OCI-LY1 (cell line): ENCODE measurements around the gene HPSE2.

Source experiments
- H2AFZ ChIP-seq: fragments of 200-600 bp; sonication (generic), shearing (Covaris generic); 2 replicates; pipeline ENCODE4 v1.6.0; 2014; ENCODE audit warnings: antibody characterized with exemption, mild to moderate bottlenecking, low read length
- H3F3A ChIP-seq: fragments of 200-600 bp; sonication (generic), shearing (Covaris generic); 2 replicates; pipeline ENCODE4 v1.6.0; 2014; ENCODE audit warnings: mild to moderate bottlenecking, antibody characterized with exemption, low read length, moderate library complexity; ENCODE audit not compliant: insufficient read depth
- H3K27ac ChIP-seq: fragments of 200-600 bp; sonication (generic); 2 replicates; pipeline ENCODE4 v1.5.1; 2014; ENCODE audit warnings: low read length, mixed run types, mild to moderate bottlenecking, low read depth; ENCODE audit not compliant: poor library complexity, severe bottlenecking
- H3K27me3 ChIP-seq: fragments of 200-600 bp; sonication (generic); 2 replicates; pipeline ENCODE4 v1.6.0; 2014; ENCODE audit warnings: antibody characterized with exemption, mild to moderate bottlenecking, low read length, moderate library complexity; ENCODE audit not compliant: insufficient read depth
- H3K36me3 ChIP-seq: fragments of 200-600 bp; sonication (generic); 2 replicates; pipeline ENCODE4 v1.6.1; 2014; ENCODE audit warnings: mild to moderate bottlenecking, antibody characterized with exemption, low read length, moderate library complexity, mixed read lengths; ENCODE audit not compliant: insufficient read depth
- H3K4me1 ChIP-seq: fragments of 200-600 bp; sonication (generic); 2 replicates; pipeline ENCODE4 v1.5.1; 2014; ENCODE audit warnings: mild to moderate bottlenecking, low read length, moderate library complexity; ENCODE audit not compliant: insufficient read depth, severe bottlenecking
- H3K4me2 ChIP-seq: fragments of 200-600 bp; sonication (generic), shearing (Covaris generic); 2 replicates; pipeline ENCODE4 v1.6.1; 2014; ENCODE audit warnings: low read length
- H3K4me3 ChIP-seq: fragments of 200-600 bp; sonication (generic); 2 replicates; pipeline ENCODE4 v1.5.1; 2014; ENCODE audit warnings: low read length, low read depth, mild to moderate bottlenecking, mixed read lengths; ENCODE audit not compliant: poor library complexity, severe bottlenecking
- H3K79me2 ChIP-seq: fragments of 200-600 bp; shearing (Covaris generic); 2 replicates; pipeline ENCODE4 v1.6.1; 2016; ENCODE audit warnings: mixed run types, low read length, mixed read lengths; ENCODE audit not compliant: insufficient read depth
- H3K9ac ChIP-seq: fragments of 200-600 bp; sonication (generic), shearing (Covaris generic); 2 replicates; pipeline ENCODE4 v1.6.1; 2014; ENCODE audit warnings: mild to moderate bottlenecking, low read length, mixed read lengths
- H3K9me2 ChIP-seq: fragments of 200-600 bp; sonication (generic), shearing (Covaris generic); 2 replicates; pipeline ENCODE4 v1.6.1; 2014; ENCODE audit warnings: low read depth, mild to moderate bottlenecking, low read length, mixed read lengths
- H3K9me3 ChIP-seq: fragments of 200-600 bp; shearing (Covaris generic); 2 replicates; pipeline ENCODE4 v1.6.1; 2014; ENCODE audit warnings: low read length, mixed read lengths
- H4K20me1 ChIP-seq: fragments of 200-600 bp; sonication (generic), shearing (Covaris generic); 2 replicates; pipeline ENCODE4 v1.6.0; 2016; ENCODE audit warnings: mild to moderate bottlenecking, low read length; ENCODE audit not compliant: insufficient read depth
- EZH2 ChIP-seq: fragments of 200-600 bp; sonication (generic), shearing (Covaris generic); IDR thresholded peaks from 2 replicates; pipeline ENCODE4 v1.8.0; 2017; ENCODE audit warnings: borderline replicate concordance, mixed run types, mild to moderate bottlenecking, antibody characterized with exemption, low read length, moderate library complexity, mixed read lengths
- TF ChIP-seq, protein P1 (sequence below): fragments of 200-600 bp; sonication (generic), shearing (Covaris generic); IDR thresholded peaks from 2 replicates; pipeline ENCODE4 v1.5.1; 2017; ENCODE audit warnings: mild to moderate bottlenecking, antibody characterized with exemption, low read length, moderate library complexity, mixed read lengths

Gene HPSE2

DNA sequence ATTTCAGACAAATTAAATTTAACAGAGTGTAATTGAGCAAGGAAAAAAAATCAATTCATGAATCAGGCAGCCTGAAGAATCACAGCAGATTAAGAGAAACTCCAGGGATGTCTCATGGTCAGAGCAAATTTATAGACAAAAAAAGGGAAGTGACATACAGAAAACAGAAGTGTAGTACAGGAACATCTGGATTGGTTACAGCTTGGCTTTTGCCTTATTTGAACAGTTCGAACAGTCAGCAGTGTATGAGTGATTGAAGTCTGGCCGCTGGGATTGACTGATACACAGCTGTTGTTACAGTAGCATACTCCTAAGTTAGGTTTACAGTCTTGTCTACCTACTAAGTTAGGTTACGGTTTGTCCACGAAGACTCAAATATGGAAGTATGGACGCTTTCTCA, 255.3 kb downstream of the HPSE2 start:
- Histone ChIP-seq H3K9me2 (no peaks in the 10 kb centered on the region), H3K27me3 (no peaks in the 10 kb centered on the region), H3F3A (no peaks in the 10 kb centered on the region), H3K4me3 (no peak overlapping the region), H3K4me2 (no peak overlapping the region), H3K4me1 (no peaks in the 10 kb centered on the region), H3K79me2 (no peaks in the 10 kb centered on the region), H3K9ac (no peak overlapping the region), H3K36me3 (no peaks in the 10 kb centered on the region), H4K20me1 (no peaks in the 10 kb centered on the region), H3K27ac (no peak overlapping the region), H2AFZ (no peak overlapping the region), H3K9me3 (no peaks in the 10 kb centered on the region)
- no peak for TF ChIP-seq EZH2
- TF ChIP-seq, protein P1, sequence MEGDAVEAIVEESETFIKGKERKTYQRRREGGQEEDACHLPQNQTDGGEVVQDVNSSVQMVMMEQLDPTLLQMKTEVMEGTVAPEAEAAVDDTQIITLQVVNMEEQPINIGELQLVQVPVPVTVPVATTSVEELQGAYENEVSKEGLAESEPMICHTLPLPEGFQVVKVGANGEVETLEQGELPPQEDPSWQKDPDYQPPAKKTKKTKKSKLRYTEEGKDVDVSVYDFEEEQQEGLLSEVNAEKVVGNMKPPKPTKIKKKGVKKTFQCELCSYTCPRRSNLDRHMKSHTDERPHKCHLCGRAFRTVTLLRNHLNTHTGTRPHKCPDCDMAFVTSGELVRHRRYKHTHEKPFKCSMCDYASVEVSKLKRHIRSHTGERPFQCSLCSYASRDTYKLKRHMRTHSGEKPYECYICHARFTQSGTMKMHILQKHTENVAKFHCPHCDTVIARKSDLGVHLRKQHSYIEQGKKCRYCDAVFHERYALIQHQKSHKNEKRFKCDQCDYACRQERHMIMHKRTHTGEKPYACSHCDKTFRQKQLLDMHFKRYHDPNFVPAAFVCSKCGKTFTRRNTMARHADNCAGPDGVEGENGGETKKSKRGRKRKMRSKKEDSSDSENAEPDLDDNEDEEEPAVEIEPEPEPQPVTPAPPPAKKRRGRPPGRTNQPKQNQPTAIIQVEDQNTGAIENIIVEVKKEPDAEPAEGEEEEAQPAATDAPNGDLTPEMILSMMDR, result no peak

- TF ChIP-seq, protein P1, result no peak
- TF ChIP-seq EZH2, result no peak
- no peaks in the 10 kb centered on the region for H3K4me1 ChIP-seq
- no peaks in the 10 kb centered on the region for H3K79me2 ChIP-seq
- no peak overlapping the region for H3K27ac ChIP-seq
- H3K9ac ChIP-seq, result no peak overlapping the region
- no peaks in the 10 kb centered on the region for H3K27me3 ChIP-seq
- no peaks in the 10 kb centered on the region for H3F3A ChIP-seq
- no peaks in the 10 kb centered on the region for H4K20me1 ChIP-seq
- H3K9me2 ChIP-seq, result no peaks in the 10 kb centered on the region
- H3K4me3 ChIP-seq, result no peak overlapping the region
- H3K9me3 ChIP-seq, result no peaks in the 10 kb centered on the region
- H2AFZ ChIP-seq, result no peak overlapping the region
- H3K36me3 ChIP-seq, result no peaks in the 10 kb centered on the region
- H3K4me2 ChIP-seq, result no peak overlapping the region
Measured at GRCh38 chr10:98971464-98971863, 264.2 kb downstream of the HPSE2 start.

DNA sequence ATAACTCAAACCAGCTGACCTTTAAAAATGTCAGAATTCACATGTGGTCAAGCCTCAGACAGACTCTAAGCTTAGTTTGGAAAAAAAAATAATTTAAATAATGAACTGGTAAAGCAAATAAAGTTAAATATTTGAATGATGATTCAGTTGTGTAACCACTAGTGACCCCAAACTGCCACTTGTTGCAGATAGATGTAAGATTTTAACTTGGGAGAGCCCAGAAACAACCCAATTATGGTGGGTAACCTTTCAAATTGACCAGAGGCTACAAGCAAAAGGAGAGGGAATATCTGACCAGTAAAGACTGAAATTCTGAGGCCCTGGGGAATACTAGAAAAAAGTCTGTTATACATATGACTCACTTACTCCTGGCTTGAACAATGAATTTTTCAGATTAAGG, 268.1 kb downstream of the HPSE2 start:
- H4K20me1 ChIP-seq, result no peaks in the 10 kb centered on the region
- H3K9me3 ChIP-seq, result no peaks in the 10 kb centered on the region
- no peaks in the 10 kb centered on the region for H3K9me2 ChIP-seq
- no peaks in the 10 kb centered on the region for H3K4me1 ChIP-seq
- no peak overlapping the region for H3K4me3 ChIP-seq
- no peak overlapping the region for H2AFZ ChIP-seq
- no peak overlapping the region for H3K4me2 ChIP-seq
- no peak for TF ChIP-seq EZH2
- TF ChIP-seq, protein P1, result no peak
- no peaks in the 10 kb centered on the region for H3K79me2 ChIP-seq
- no peaks in the 10 kb centered on the region for H3F3A ChIP-seq
- no peaks in the 10 kb centered on the region for H3K36me3 ChIP-seq
- no peak overlapping the region for H3K27ac ChIP-seq
- no peaks in the 10 kb centered on the region for H3K27me3 ChIP-seq
- H3K9ac ChIP-seq, result no peak overlapping the region
